GM18520 (cell line): ENCODE results near the gene CDCA4.
A peak's percentile ranks its signal among the peaks of the same experiment; 100 is the strongest.

Source experiments
- ATAC-seq: cut with Tn5 transposase; IDR thresholded peaks from one replicate; pipeline ENCODE4 v1.9.1; 2021; ENCODE audit not compliant: unreplicated experiment

CDCA4 gene

GRCh38 chr14:104992501-104992900, 28.4 kb downstream of the CDCA4 start:
- ATAC-seq, result no peak

GRCh38 chr14:104991896-104992230, 29.0 kb downstream of the CDCA4 start:
- ATAC-seq, result no peak

GRCh38 chr14:104989951-104990303, 31.0 kb downstream of the CDCA4 start:
- ATAC-seq, result no peak

- no peak for ATAC-seq
These were observed 31.5 kb downstream of the CDCA4 start for GRCh38 chr14:104989236-104989950.

DNA sequence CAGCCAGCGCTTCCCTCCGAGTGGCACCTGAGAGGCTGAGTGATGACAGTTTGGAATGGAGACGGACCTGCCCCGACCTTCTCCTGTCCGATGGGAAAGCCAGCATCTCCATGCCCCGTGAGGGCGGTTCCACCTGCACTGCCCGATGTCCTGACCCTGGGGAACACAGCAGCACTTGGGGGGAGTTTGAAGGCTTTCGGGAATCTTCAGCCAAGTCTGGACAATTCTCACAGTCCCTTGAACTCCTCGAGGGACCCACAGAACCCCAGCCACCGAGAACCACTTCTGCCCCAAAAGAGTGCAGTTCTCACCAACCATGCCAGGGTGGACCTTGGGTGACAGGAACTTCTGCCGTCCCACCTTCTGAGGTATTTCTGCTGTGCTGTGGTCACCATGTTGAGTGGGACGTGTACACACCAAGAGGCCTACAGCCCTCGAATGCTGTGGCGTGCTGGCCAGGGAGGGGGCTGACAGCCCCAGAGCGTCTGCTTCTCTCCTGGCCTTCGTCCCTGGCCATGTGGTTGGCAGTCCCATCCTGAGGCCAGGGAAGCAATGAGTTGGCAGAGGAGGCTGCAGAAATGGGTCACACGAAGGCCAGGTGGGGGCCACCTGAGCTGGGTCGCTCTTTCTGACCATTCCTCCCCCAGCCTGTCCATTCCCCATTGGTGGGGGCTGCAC, 34.3 kb downstream of the CDCA4 start:
- no peak for ATAC-seq

- ATAC-seq, result peak; percentile 98
These were observed 35.0 kb downstream of the CDCA4 start, which contains the start of gene CLBA1 for GRCh38 chr14:104985675-104986486. TSS of gene CLBA1 (plus strand) at chr14:104985788. CDS start at chr14:104986432, 644 bp downstream.

DNA sequence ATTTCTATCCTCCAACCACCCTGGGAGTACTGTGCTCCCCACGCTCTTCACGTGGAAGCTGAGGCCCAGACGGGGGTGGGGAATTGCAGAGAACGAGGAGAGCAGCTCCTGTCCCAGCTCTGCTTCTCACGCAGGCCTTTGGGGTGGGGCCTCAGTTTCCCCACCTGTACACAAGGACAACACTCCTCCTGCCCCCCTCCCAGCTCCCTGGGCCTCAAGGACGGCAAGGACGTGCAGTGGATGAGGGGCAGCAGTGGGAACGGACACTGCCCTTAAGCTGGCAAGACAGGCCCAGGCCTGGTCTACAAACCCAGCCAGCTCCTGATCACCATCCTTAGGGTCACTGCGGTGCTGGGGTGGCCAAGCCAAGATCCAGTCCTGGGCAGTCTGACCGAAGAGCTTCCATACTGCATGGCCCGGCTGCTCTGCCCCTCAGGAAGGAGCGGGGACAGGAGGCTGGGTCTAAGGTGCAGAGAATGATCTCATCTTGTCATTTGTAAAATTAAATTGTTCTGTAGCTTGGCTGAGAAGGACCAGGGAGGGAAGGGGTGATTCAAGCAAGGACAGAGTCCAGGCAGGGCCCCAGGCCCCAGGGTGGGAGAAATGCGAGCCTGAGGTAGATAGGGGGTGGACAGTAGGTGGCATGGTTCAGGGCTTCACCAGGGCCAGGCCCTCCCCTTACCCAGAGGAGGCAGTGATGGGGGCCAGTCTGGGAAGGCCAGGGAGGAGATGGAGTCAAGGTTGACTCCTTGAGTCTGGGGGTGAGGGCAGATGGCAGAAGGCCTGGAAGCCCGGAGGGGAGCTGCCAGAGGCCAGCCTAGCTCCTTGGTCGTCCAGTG, 36.6 kb downstream of the CDCA4 start:
- ATAC-seq, result no peak

GRCh38 chr14:104983231-104983721, 37.6 kb downstream of the CDCA4 start:
- no peak for ATAC-seq

DNA sequence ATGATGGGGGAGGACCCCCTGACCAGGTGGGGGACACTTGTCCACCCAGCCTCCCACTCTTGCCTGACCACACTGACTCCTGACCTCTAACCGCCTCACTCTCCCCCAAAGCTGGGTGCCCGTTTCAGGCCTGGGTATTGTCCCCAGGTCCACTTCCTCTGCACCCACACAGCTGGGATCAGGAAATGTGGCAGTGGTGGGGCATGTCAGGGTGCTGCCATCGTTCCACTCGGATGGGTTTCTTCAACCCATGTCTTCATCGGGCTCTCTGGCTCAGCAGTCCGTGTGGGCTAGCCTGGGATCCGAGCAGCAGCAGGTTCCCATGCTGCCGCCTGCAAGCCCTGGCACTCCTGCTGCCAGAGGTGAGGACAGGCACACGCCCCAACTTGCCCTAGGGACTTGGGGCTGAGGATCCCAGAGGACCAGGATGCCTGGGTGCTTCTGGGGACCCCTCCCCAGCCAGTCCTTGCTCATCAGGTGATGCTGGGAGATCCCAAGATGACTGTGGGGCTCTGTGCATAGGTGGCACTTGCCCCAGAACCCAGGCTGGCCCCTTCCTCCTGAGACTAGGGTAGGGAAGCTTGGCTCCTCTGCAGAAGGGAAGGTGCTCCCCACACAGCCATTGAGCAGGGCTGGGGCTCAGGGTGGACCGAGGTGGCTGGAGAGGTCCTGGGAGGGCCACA, 38.2 kb downstream of the CDCA4 start:
- no peak for ATAC-seq

- no peak for ATAC-seq
These were observed 39.0 kb downstream of the CDCA4 start for GRCh38 chr14:104981699-104982541.

- no peak for ATAC-seq
These were observed 40.0 kb downstream of the CDCA4 start for GRCh38 chr14:104980611-104981531.

GRCh38 chr14:104979758-104980610, 40.9 kb downstream of the CDCA4 start:
- no peak for ATAC-seq

DNA sequence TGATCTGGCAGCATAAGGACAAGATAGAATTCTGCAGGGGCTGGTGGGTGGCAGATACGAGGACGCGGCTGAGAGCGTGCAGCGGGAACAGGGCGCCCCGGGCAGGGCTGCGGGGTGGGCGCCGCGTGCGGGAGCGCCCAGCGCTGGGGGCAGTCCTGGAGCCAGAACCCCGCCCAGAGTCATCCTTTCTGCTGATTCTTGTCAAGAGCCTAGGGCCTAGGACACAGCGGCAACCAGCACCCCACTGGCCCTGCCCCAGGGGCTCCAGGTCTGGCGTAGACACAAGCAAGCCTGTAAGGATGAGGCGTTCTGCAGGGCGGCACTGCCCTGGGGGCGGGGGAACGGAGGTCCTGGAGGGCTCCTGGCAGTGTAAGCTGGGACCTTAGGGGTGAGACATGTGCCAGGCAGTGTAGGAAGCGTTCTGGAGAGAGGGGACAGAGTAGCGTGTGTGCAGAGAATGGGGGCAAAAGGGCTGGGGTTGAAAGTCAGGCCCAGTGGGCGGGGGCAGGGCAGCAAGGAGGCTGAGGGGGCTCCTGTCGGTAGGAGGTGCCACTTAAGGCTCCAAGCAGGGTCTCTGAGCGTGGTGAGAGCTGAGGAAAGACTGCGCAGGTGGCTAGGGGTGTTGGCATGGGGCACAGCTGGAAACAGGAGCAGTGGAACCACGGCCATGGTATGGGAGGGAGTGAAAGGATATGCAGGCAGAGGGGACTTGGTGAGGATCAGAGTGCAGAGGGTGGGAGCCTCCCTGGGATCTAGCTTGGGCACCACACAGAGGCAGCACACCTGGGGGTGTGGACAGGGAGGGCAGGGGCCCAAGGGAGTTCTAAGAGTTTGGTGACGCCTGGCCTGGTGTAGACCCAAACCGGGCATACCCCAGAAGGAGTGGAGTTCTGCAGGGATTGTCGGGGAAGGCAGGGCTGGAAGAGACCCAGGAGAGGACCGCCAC, 41.9 kb downstream of the CDCA4 start:
- ATAC-seq, result no peak

- no peak for ATAC-seq
These were observed 42.9 kb downstream of the CDCA4 start, which contains the start of gene AHNAK2 for GRCh38 chr14:104977681-104978653. TSS of gene AHNAK2 (minus strand) at chr14:104978374. CDS start at chr14:104978237, 137 bp downstream.
